HG02970 (cell line): ENCODE results near the gene PRSS56.
"Not testable (repeated sequence)": the region's sequence is repeated elsewhere in the genome, so short reads cannot be mapped to it uniquely, and the experiment has no call there.

Experiments
- ATAC-seq: cut with Tn5 transposase; IDR thresholded peaks from one replicate; pipeline ENCODE4 v1.9.1; 2021; ENCODE audit warnings: mild to moderate bottlenecking, moderate library complexity, moderate number of reproducible peaks; ENCODE audit not compliant: unreplicated experiment, low FRiP score

The PRSS56 gene

GRCh38 chr2:232563580-232563979 lies 43.4 kb downstream of the PRSS56 start:
- no peak for ATAC-seq

- no peak for ATAC-seq
Observed at GRCh38 chr2:232567721-232568120, 47.5 kb downstream of the PRSS56 start.

- ATAC-seq: no peak
Observed at GRCh38 chr2:232568161-232568560, 48.0 kb downstream of the PRSS56 start.

GRCh38 chr2:232569541-232569940 lies 49.4 kb downstream of the PRSS56 start:
- ATAC-seq: no peak

GRCh38 chr2:232570481-232570880 lies 50.3 kb downstream of the PRSS56 start:
- not testable (repeated sequence) for ATAC-seq

- no peak for ATAC-seq
Observed at GRCh38 chr2:232571026-232571474, 50.9 kb downstream of the PRSS56 start.

- no peak for ATAC-seq
Observed at GRCh38 chr2:232573042-232573441, 52.9 kb downstream of the PRSS56 start.

GRCh38 chr2:232573771-232574435 lies 53.7 kb downstream of the PRSS56 start:
- no peak for ATAC-seq

GRCh38 chr2:232574674-232575403 lies 54.7 kb downstream of the PRSS56 start:
- no peak for ATAC-seq
